Lung (tissue), 12 donors: ENCODE results near the gene TGFBRAP1. TPM values are rescaled to one million over a fixed set of nuclear protein-coding genes. Genes with fewer than 3 reads are reported as not detected.

ENCODE experiments used
- ATAC-seq: fragments of 200-7000 bp; cut with Tn5 transposase; one replicate; pipeline ENCODE4 v1.9.1; 2020; ENCODE audit warnings: moderate number of reproducible peaks; ENCODE audit not compliant: insufficient read depth, low FRiP score
- DNase-seq, 3 donors: peaks; one replicate each; pipeline ENCODE4 v3.0.0-alpha.2; 2013 to 2017
- H3K27ac ChIP-seq, 2 donors: one replicate each; pipeline ENCODE4 v1.5.1; 2013; ENCODE audit warnings: mild to moderate bottlenecking in 2 of 2, moderate library complexity in 2 of 2, control low read depth in 1 of 2, inconsistent platforms in 1 of 2, low read depth in 1 of 2, low read length in 1 of 2
- H3K27me3 ChIP-seq, 3 donors: one replicate each; pipeline ENCODE4 v1.5.1; 2013; ENCODE audit warnings: low read length in 2 of 3; ENCODE audit not compliant: control insufficient read depth in 3 of 3, insufficient read depth in 3 of 3
- H3K36me3 ChIP-seq, 4 donors: one replicate each; pipeline ENCODE4 v1.5.1; 2013; ENCODE audit warnings: low read length in 4 of 4, mild to moderate bottlenecking in 1 of 4, moderate library complexity in 1 of 4; ENCODE audit not compliant: control insufficient read depth in 4 of 4, insufficient read depth in 4 of 4
- H3K4me1 ChIP-seq, 5 donors: one replicate each; pipeline ENCODE4 v1.5.1; 2013; ENCODE audit warnings: low read length in 5 of 5, mild to moderate bottlenecking in 2 of 5, moderate library complexity in 1 of 5; ENCODE audit not compliant: control insufficient read depth in 5 of 5, insufficient read depth in 5 of 5
- H3K4me3 ChIP-seq: one replicate; pipeline ENCODE4 v1.5.1; 2013; ENCODE audit warnings: mild to moderate bottlenecking, control low read depth, moderate library complexity
- H3K9ac ChIP-seq, 2 donors: one replicate each; pipeline ENCODE4 v1.5.1; 2013; ENCODE audit warnings: low read length in 2 of 2, control low read depth in 1 of 2; ENCODE audit not compliant: insufficient read depth in 1 of 2
- H3K9me3 ChIP-seq, 4 donors: one replicate each; pipeline ENCODE4 v1.5.1; 2013; ENCODE audit warnings: low read length in 3 of 4, mild to moderate bottlenecking in 1 of 4, moderate library complexity in 1 of 4; ENCODE audit not compliant: control insufficient read depth in 4 of 4, insufficient read depth in 3 of 4
- CTCF ChIP-seq: IDR thresholded peaks from 2 replicates; pipeline ENCODE4 v1.5.1; 2012; ENCODE audit warnings: mild to moderate bottlenecking; ENCODE audit errors: control extremely low read depth, extremely low read depth
- WGBS, 2 donors: extraction: QIAGEN DNeasy Blood & Tissue Kit; methylation state at CpG; one replicate each; pipeline ENCODE4 v1.1.7; 2013; 5-methylcytosine and 5-hydroxymethylcytosine counted together
- polyA plus RNA-seq, 2 donors: library from polyadenylated mRNA; stranded (reverse); fragments of 200-250 nt; gene quantifications; one replicate each; pipeline ENCODE4 v1.2.1, GENCODE V29; 2013
- total RNA-seq, 2 donors: library from RNA; depleted of rRNA in 1 of 2; stranded (reverse); fragments of >200 nt in 1 of 2; gene quantifications; one replicate each; pipeline ENCODE4 v1.2.1, GENCODE V29; 2014 to 2021
- donor health status: control.
- donor health status: control.
- donor health status: Bipolar disorder and iron deficiency.
- donor health status: healthy.
- donor health status: DM: yes; HTN: yes; CAD: no.

Gene TGFBRAP1
- total and polyA plus RNA-seq, 4 donors: 4.0 to 19.7 (median 12.0) TPM

- DNase-seq: no peak
- 73 to 84% methylated on average over 5 of the region's 5 CpGs for WGBS, 2 donors
- TF ChIP-seq CTCF: no peak
- ATAC-seq: no peak
- H3K4me1 ChIP-seq: peaks cover 0 to 4% (median 0%) of the 10 kb centered on the region in 5 donors
- H3K9ac ChIP-seq: no peak overlapping the region
- peaks cover 0 to 13% (median 2%) of the 10 kb centered on the region in 4 donors for H3K36me3 ChIP-seq
- H3K9me3 ChIP-seq: no peaks in the 10 kb centered on the region
- peaks cover 0 to 25% (median 11%) of the 10 kb centered on the region in 3 donors for H3K27me3 ChIP-seq
- no peak overlapping the region for H3K27ac ChIP-seq
- H3K4me3 ChIP-seq: no peak overlapping the region
Measured at GRCh38 chr2:105261061-105261460, 68.5 kb downstream of the TGFBRAP1 start.

GRCh38 chr2:105258835-105259350 is 70.6 kb downstream of the TGFBRAP1 start:
- DNase-seq: no peak
- WGBS, 2 donors: 70 to 81% methylated on average over 10 of the region's 10 CpGs
- no peak for ATAC-seq
- Histone ChIP-seq H3K4me1 (peaks cover 0 to 4% (median 0%) of the 10 kb centered on the region in 5 donors), H3K9me3 (peaks cover 0 to 2% (median 0%) of the 10 kb centered on the region in 4 donors), H3K27ac (no peak overlapping the region), H3K27me3 (peaks cover 0 to 36% (median 11%) of the 10 kb centered on the region in 3 donors), H3K36me3 (peaks cover 0 to 5% (median 0%) of the 10 kb centered on the region in 4 donors), H3K4me3 (no peak overlapping the region), H3K9ac (no peak overlapping the region)
- no peak for TF ChIP-seq CTCF

GRCh38 chr2:105257981-105258380 is 71.6 kb downstream of the TGFBRAP1 start:
- Histone ChIP-seq H3K27me3 (peaks cover 0 to 36% (median 11%) of the 10 kb centered on the region in 3 donors), H3K9me3 (peaks cover 0 to 2% (median 0%) of the 10 kb centered on the region in 4 donors), H3K36me3 (peaks cover 0 to 2% (median 0%) of the 10 kb centered on the region in 4 donors), H3K4me1 (peaks cover 0 to 2% (median 0%) of the 10 kb centered on the region in 5 donors), H3K27ac (no peak overlapping the region), H3K4me3 (no peak overlapping the region), H3K9ac (no peak overlapping the region)
- no peak for ATAC-seq
- DNase-seq: no peak
- no peak for TF ChIP-seq CTCF
- 90 to 91% methylated on average over 3 of the region's 3 CpGs for WGBS, 2 donors
